Muscle layer of duodenum (tissue), 2 donors: Measurements from ENCODE around the gene TINCR.

Experiments
- H3K27ac ChIP-seq: one replicate; pipeline ENCODE4 v1.7.0; 2013; ENCODE audit warnings: mild to moderate bottlenecking, low read length
- H3K27me3 ChIP-seq: one replicate; pipeline ENCODE4 v1.7.0; 2013; ENCODE audit warnings: low read depth, mild to moderate bottlenecking, control low read depth, low read length
- H3K36me3 ChIP-seq, 2 donors: one replicate each; pipeline ENCODE4 v1.7.0; 2013; ENCODE audit warnings: low read length in 2 of 2, control low read depth in 1 of 2, mild to moderate bottlenecking in 1 of 2; ENCODE audit not compliant: insufficient read depth in 2 of 2, control insufficient read depth in 1 of 2
- H3K4me1 ChIP-seq, 2 donors: one replicate each; pipeline ENCODE4 v1.7.0; 2013; ENCODE audit warnings: low read length in 2 of 2, mild to moderate bottlenecking in 2 of 2, control low read depth in 1 of 2, moderate library complexity in 1 of 2; ENCODE audit not compliant: insufficient read depth in 2 of 2, control insufficient read depth in 1 of 2
- H3K4me3 ChIP-seq, 2 donors: one replicate each; pipeline ENCODE4 v1.7.0; 2013; ENCODE audit warnings: low read length in 2 of 2, low read depth in 1 of 2, mild to moderate bottlenecking in 1 of 2
- H3K9me3 ChIP-seq, 2 donors: one replicate each; pipeline ENCODE4 v1.7.0; 2013; ENCODE audit warnings: low read length in 2 of 2, control low read depth in 1 of 2, mild to moderate bottlenecking in 1 of 2; ENCODE audit not compliant: control insufficient read depth in 1 of 2
- donor health status: healthy.

The TINCR gene

GRCh38 chr19:5588441-5588840, 20.7 kb upstream of the TINCR start:
- Histone ChIP-seq H3K9me3 (no peaks in the 10 kb centered on the region), H3K4me1 (peaks cover 0 to 14% of the 10 kb centered on the region in 2 donors), H3K27me3 (no peaks in the 10 kb centered on the region), H3K4me3 (no peak overlapping the region), H3K36me3 (peaks cover 49 to 62% of the 10 kb centered on the region in 2 donors), H3K27ac (no peak overlapping the region)

GRCh38 chr19:5587661-5588060, 19.9 kb upstream of the TINCR start:
- peaks cover 41 to 54% of the 10 kb centered on the region in 2 donors for H3K36me3 ChIP-seq
- H3K9me3 ChIP-seq: no peaks in the 10 kb centered on the region
- no peak overlapping the region for H3K4me3 ChIP-seq
- H3K27me3 ChIP-seq: no peaks in the 10 kb centered on the region
- H3K4me1 ChIP-seq: peaks cover 0 to 14% of the 10 kb centered on the region in 2 donors
- H3K27ac ChIP-seq: no peak overlapping the region

- Histone ChIP-seq H3K36me3 (peaks cover 35 to 48% of the 10 kb centered on the region in 2 donors), H3K4me1 (peaks cover 0 to 14% of the 10 kb centered on the region in 2 donors), H3K4me3 (no peak overlapping the region), H3K9me3 (no peaks in the 10 kb centered on the region), H3K27ac (no peak overlapping the region), H3K27me3 (no peaks in the 10 kb centered on the region)
Observed at GRCh38 chr19:5587071-5587455, 19.3 kb upstream of the TINCR start.

- no peaks in the 10 kb centered on the region for H3K27me3 ChIP-seq
- H3K4me1 ChIP-seq: peaks cover 0 to 14% of the 10 kb centered on the region in 2 donors
- no peak overlapping the region for H3K27ac ChIP-seq
- H3K9me3 ChIP-seq: no peaks in the 10 kb centered on the region
- H3K36me3 ChIP-seq: peaks cover 29 to 42% of the 10 kb centered on the region in 2 donors
- no peak overlapping the region for H3K4me3 ChIP-seq
Observed at GRCh38 chr19:5586300-5587070, 18.7 kb upstream of the TINCR start.

- H3K27ac ChIP-seq: no peak overlapping the region
- peaks cover 25 to 37% of the 10 kb centered on the region in 2 donors for H3K36me3 ChIP-seq
Observed at GRCh38 chr19:5585461-5586299, 17.9 kb upstream of the TINCR start.

GRCh38 chr19:5580161-5580571, 12.4 kb upstream of the TINCR start:
- H3K9me3 ChIP-seq: no peaks in the 10 kb centered on the region
- no peaks in the 10 kb centered on the region for H3K27me3 ChIP-seq
- no peaks in the 10 kb centered on the region for H3K36me3 ChIP-seq
- no peak overlapping the region for H3K4me3 ChIP-seq
- H3K27ac ChIP-seq: no peak overlapping the region
- H3K4me1 ChIP-seq: peaks cover 0 to 7% of the 10 kb centered on the region in 2 donors

More at GRCh38 chr19:5585461-5586299, 17.9 kb upstream of the TINCR start:
- peaks cover 0 to 14% of the 10 kb centered on the region in 2 donors for H3K4me1 ChIP-seq
- H3K4me3 ChIP-seq: no peak overlapping the region
- H3K27me3 ChIP-seq: no peaks in the 10 kb centered on the region
- H3K9me3 ChIP-seq: no peaks in the 10 kb centered on the region

GRCh38 chr19:5579697-5580096, 11.9 kb upstream of the TINCR start:
- no peaks in the 10 kb centered on the region for H3K27me3 ChIP-seq
- H3K4me1 ChIP-seq: peaks cover 0 to 6% of the 10 kb centered on the region in 2 donors
- no peak overlapping the region for H3K27ac ChIP-seq
- no peaks in the 10 kb centered on the region for H3K36me3 ChIP-seq
- H3K4me3 ChIP-seq: no peak overlapping the region
- H3K9me3 ChIP-seq: no peaks in the 10 kb centered on the region

- Histone ChIP-seq H3K9me3 (no peaks in the 10 kb centered on the region), H3K27ac (no peak overlapping the region), H3K36me3 (no peaks in the 10 kb centered on the region), H3K4me3 (no peak overlapping the region), H3K27me3 (no peaks in the 10 kb centered on the region), H3K4me1 (peaks cover 0 to 6% of the 10 kb centered on the region in 2 donors)
Observed at GRCh38 chr19:5579286-5579685, 11.5 kb upstream of the TINCR start.

GRCh38 chr19:5578097-5578846, 10.5 kb upstream of the TINCR start:
- Histone ChIP-seq H3K36me3 (no peaks in the 10 kb centered on the region), H3K27ac (no peak overlapping the region), H3K9me3 (no peaks in the 10 kb centered on the region), H3K4me1 (peaks cover 0 to 6% of the 10 kb centered on the region in 2 donors), H3K27me3 (no peaks in the 10 kb centered on the region), H3K4me3 (no peak overlapping the region)

- Histone ChIP-seq H3K4me1 (peaks cover 0 to 6% of the 10 kb centered on the region in 2 donors), H3K27me3 (no peaks in the 10 kb centered on the region)
Observed at GRCh38 chr19:5575590-5575989, 7.8 kb upstream of the TINCR start.

More at GRCh38 chr19:5575590-5575989, 7.8 kb upstream of the TINCR start:
- Histone ChIP-seq H3K4me3 (no peak overlapping the region), H3K36me3 (no peaks in the 10 kb centered on the region), H3K27ac (no peak overlapping the region), H3K9me3 (no peaks in the 10 kb centered on the region)
